Adipocyte (in vitro differentiated cells): ENCODE measurements around the gene TAF1A.
A peak's percentile ranks its signal among the peaks of the same experiment; 100 is the strongest.

Experiments
- DNase-seq: peaks from one replicate; pipeline ENCODE4 v3.0.0-alpha.2; 2015; ENCODE audit warnings: low read depth
- H3K27me3 ChIP-seq: replicated peaks from 2 replicates; pipeline ENCODE4 v1.7.0; 2013; ENCODE audit warnings: mild to moderate bottlenecking, low read length, moderate library complexity; ENCODE audit not compliant: control insufficient read depth, insufficient read depth
- H3K36me3 ChIP-seq: 2 replicates; pipeline ENCODE4 v1.7.0; 2013; ENCODE audit warnings: low read length, mild to moderate bottlenecking, moderate library complexity; ENCODE audit not compliant: control insufficient read depth, insufficient read depth, severe bottlenecking
- H3K4me1 ChIP-seq: 2 replicates; pipeline ENCODE4 v1.7.0; 2013; ENCODE audit warnings: mild to moderate bottlenecking, low read length, moderate library complexity; ENCODE audit not compliant: control insufficient read depth, insufficient read depth
- H3K4me3 ChIP-seq: 2 replicates; pipeline ENCODE4 v1.7.0; 2013; ENCODE audit warnings: mild to moderate bottlenecking, low read length, moderate library complexity
- H3K9ac ChIP-seq: 2 replicates; pipeline ENCODE4 v1.7.0; 2013; ENCODE audit warnings: mild to moderate bottlenecking, low read length, moderate library complexity
- H3K9me3 ChIP-seq: 2 replicates; pipeline ENCODE4 v1.7.0; 2013; ENCODE audit warnings: mild to moderate bottlenecking, low read length, moderate library complexity; ENCODE audit not compliant: control insufficient read depth

The TAF1A gene

GRCh38 chr1:222594789-222595188 lies 5.1 kb upstream of the TAF1A start:
- Histone ChIP-seq H3K36me3 (no peaks in the 10 kb centered on the region), H3K27me3 (no peaks in the 10 kb centered on the region)

GRCh38 chr1:222592171-222592570 lies 2.4 kb upstream of the TAF1A start:
- H3K4me3 ChIP-seq, result no peak overlapping the region
- no peak overlapping the region for H3K9ac ChIP-seq
- H3K9me3 ChIP-seq, result no peaks in the 10 kb centered on the region
- H3K36me3 ChIP-seq, result peaks cover 2% of the 10 kb centered on the region
- no peaks in the 10 kb centered on the region for H3K27me3 ChIP-seq
- peaks cover 16% of the 10 kb centered on the region for H3K4me1 ChIP-seq
- no peak for DNase-seq

More at GRCh38 chr1:222594789-222595188, 5.1 kb upstream of the TAF1A start:
- Histone ChIP-seq H3K4me3 (no peak overlapping the region), H3K9me3 (no peaks in the 10 kb centered on the region), H3K4me1 (peaks cover 5% of the 10 kb centered on the region), H3K9ac (no peak overlapping the region)
- no peak for DNase-seq

- Histone ChIP-seq H3K9ac (peak overlapping the region; percentile 91), H3K9me3 (no peaks in the 10 kb centered on the region), H3K36me3 (peaks cover 19% of the 10 kb centered on the region), H3K4me1 (peaks cover 16% of the 10 kb centered on the region), H3K27me3 (no peaks in the 10 kb centered on the region), H3K4me3 (peak overlapping the region; percentile 97)
- DNase-seq, result no peak
Observed at GRCh38 chr1:222588135-222588534, 1.6 kb downstream of the TAF1A start.

- Histone ChIP-seq H3K9me3 (no peaks in the 10 kb centered on the region), H3K9ac (no peak overlapping the region), H3K36me3 (peaks cover 27% of the 10 kb centered on the region), H3K4me3 (no peak overlapping the region), H3K27me3 (no peaks in the 10 kb centered on the region), H3K4me1 (peaks cover 23% of the 10 kb centered on the region)
- no peak for DNase-seq
Observed at GRCh38 chr1:222586842-222587241, 2.9 kb downstream of the TAF1A start.

- H3K4me3 ChIP-seq, result no peak overlapping the region
- peaks cover 7% of the 10 kb centered on the region for H3K4me1 ChIP-seq
- no peaks in the 10 kb centered on the region for H3K27me3 ChIP-seq
- no peak for DNase-seq
- no peak overlapping the region for H3K9ac ChIP-seq
- H3K9me3 ChIP-seq, result no peaks in the 10 kb centered on the region
- peaks cover 31% of the 10 kb centered on the region for H3K36me3 ChIP-seq
Observed at GRCh38 chr1:222583079-222583478, 6.7 kb downstream of the TAF1A start.

- Histone ChIP-seq H3K36me3 (peaks cover 33% of the 10 kb centered on the region), H3K27me3 (no peaks in the 10 kb centered on the region), H3K9ac (no peak overlapping the region), H3K9me3 (no peaks in the 10 kb centered on the region), H3K4me1 (peaks cover 7% of the 10 kb centered on the region), H3K4me3 (no peak overlapping the region)
- no peak for DNase-seq
Observed at GRCh38 chr1:222582099-222582774, 7.5 kb downstream of the TAF1A start.

GRCh38 chr1:222579316-222579715 lies 10.4 kb downstream of the TAF1A start:
- Histone ChIP-seq H3K9ac (no peak overlapping the region), H3K4me3 (no peak overlapping the region), H3K9me3 (no peaks in the 10 kb centered on the region), H3K4me1 (peaks cover 7% of the 10 kb centered on the region), H3K36me3 (peaks cover 37% of the 10 kb centered on the region), H3K27me3 (no peaks in the 10 kb centered on the region)
- no peak for DNase-seq

- Histone ChIP-seq H3K9me3 (peaks cover 6% of the 10 kb centered on the region), H3K36me3 (peaks cover 21% of the 10 kb centered on the region), H3K27me3 (no peaks in the 10 kb centered on the region), H3K9ac (no peak overlapping the region), H3K4me3 (no peak overlapping the region), H3K4me1 (no peaks in the 10 kb centered on the region)
- no peak for DNase-seq
Observed at GRCh38 chr1:222570837-222571236, 18.9 kb downstream of the TAF1A start.

- Histone ChIP-seq H3K27me3 (no peaks in the 10 kb centered on the region), H3K4me1 (no peaks in the 10 kb centered on the region), H3K4me3 (no peak overlapping the region), H3K9me3 (no peaks in the 10 kb centered on the region), H3K36me3 (peaks cover 38% of the 10 kb centered on the region), H3K9ac (no peak overlapping the region)
- DNase-seq, result no peak
Observed at GRCh38 chr1:222561656-222562055, 28.1 kb downstream of the TAF1A start.

GRCh38 chr1:222557574-222557973 lies 32.2 kb downstream of the TAF1A start:
- H3K27me3 ChIP-seq, result no peaks in the 10 kb centered on the region
- DNase-seq, result no peak
- peaks cover 38% of the 10 kb centered on the region for H3K36me3 ChIP-seq
- peaks cover 11% of the 10 kb centered on the region for H3K4me1 ChIP-seq
- H3K9me3 ChIP-seq, result no peaks in the 10 kb centered on the region
- no peak overlapping the region for H3K9ac ChIP-seq
- H3K4me3 ChIP-seq, result no peak overlapping the region

GRCh38 chr1:222557148-222557547 lies 32.6 kb downstream of the TAF1A start:
- no peak for DNase-seq

More at GRCh38 chr1:222557148-222557547, 32.6 kb downstream of the TAF1A start:
- H3K4me1 ChIP-seq, result peaks cover 14% of the 10 kb centered on the region
- no peak overlapping the region for H3K4me3 ChIP-seq
- H3K9me3 ChIP-seq, result no peaks in the 10 kb centered on the region
- H3K9ac ChIP-seq, result no peak overlapping the region
- H3K36me3 ChIP-seq, result peaks cover 35% of the 10 kb centered on the region
- no peaks in the 10 kb centered on the region for H3K27me3 ChIP-seq
